H4 (cell line): ENCODE results near the gene ADAMTS10. TPM values are rescaled to one million over a fixed set of nuclear protein-coding genes. Genes with fewer than 3 reads are reported as not detected.
"Not testable (repeated sequence)": the region's sequence is repeated elsewhere in the genome, so short reads cannot be mapped to it uniquely, and the experiment has no call there.

ENCODE experiments used
- DNase-seq: peaks from one replicate; pipeline ENCODE4 v3.0.0-alpha.2; 2015; ENCODE audit warnings: low spot score
- total RNA-seq: library from RNA; depleted of rRNA; stranded (reverse); fragments of >200 nt; shearing (Covaris generic); gene quantifications from 2 replicates; pipeline ENCODE4 v1.2.3, GENCODE V29; 2014

The ADAMTS10 gene
- total RNA-seq, 1 experiment from 2014 or later: 0.83 TPM

GRCh38 chr19:8626842-8627241 is 16.3 kb upstream of the ADAMTS10 start:
- DNase-seq: no peak

DNA sequence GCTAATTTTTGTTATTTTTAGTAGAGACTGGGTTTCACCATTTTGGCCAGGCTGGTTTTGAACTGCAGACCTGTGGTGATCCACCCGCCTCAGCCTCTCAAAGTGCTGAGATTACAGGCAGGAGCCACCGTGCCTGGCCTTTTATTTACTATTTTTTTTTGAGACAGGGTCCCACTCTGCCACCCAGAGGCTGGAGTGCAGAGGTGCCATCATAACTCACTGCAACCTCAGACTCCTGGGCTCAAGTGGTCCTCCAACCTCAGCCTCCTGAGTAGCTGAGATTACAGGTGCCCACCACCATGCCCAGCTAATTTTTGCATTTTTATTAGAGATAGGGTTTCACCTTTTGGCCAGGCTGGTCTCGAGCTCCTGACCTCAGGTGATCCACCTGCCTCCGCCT is 12.4 kb upstream of the ADAMTS10 start:
- not testable (repeated sequence) for DNase-seq

GRCh38 chr19:8618751-8619150 is 8.2 kb upstream of the ADAMTS10 start:
- peak; percentile 70 for DNase-seq

DNA sequence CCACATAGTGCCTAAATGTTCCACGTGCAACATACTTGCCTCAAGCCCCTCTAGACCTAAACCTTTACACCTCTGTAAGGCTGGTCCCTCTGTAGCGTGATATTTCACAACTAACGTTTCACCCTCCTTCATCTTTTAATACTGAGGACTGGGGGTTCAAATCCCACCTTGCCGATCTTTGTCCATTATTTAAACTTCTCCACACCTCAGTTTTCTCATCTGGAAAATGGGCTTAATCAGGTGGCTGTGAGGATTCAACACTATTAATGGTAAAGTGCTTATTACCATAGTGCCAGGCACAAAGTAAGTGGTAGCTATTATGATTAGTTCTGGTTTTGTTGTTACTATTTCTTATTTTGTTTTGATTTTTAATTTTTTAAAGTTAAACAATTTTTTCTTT is 7.5 kb upstream of the ADAMTS10 start:
- DNase-seq: no peak

- not testable (repeated sequence) for DNase-seq
Observed at GRCh38 chr19:8617325-8617724, 6.8 kb upstream of the ADAMTS10 start.

DNA sequence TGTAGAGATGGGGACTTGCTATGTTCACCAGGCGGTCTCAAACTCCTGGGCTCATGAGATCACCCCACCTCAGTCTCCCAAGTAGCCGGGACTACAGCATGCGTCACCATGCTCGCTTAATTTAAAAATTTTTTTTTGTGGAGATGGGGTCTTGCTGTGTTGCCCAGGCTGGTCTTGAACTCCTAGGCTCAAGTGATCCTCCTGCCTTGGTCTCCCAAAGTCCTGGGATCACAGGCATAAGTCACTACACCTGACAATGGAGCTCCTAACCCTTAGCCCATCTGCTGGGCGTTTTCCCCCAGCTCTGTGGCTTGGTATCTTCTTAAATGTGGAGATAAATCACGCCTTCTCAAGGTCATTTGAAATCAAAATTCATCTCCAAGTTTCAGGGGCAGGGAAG is 6.3 kb upstream of the ADAMTS10 start:
- no peak for DNase-seq

GRCh38 chr19:8615813-8616596 is 5.5 kb upstream of the ADAMTS10 start:
- peak; percentile 75 for DNase-seq

GRCh38 chr19:8615024-8615423 is 4.5 kb upstream of the ADAMTS10 start:
- DNase-seq: no peak

DNA sequence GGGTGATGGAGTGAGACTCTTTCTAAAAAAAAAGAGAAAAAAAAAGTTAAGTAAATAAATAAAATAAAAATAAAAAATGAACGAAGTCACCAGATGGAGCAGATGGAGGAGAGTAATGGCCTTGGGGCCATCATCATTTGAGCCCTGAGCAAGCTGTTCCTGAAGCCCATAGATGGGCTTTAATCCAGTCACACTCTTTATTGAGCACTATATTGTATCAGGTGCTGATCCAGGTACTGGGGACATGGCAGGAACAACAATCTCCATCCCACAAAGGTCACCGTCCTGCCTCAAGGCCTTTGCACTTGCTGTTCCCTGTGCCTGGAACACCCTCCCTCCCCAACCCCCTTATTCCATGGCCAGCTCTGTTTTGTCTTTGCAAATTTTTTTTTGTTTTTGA is 3.9 kb upstream of the ADAMTS10 start:
- no peak for DNase-seq

DNA sequence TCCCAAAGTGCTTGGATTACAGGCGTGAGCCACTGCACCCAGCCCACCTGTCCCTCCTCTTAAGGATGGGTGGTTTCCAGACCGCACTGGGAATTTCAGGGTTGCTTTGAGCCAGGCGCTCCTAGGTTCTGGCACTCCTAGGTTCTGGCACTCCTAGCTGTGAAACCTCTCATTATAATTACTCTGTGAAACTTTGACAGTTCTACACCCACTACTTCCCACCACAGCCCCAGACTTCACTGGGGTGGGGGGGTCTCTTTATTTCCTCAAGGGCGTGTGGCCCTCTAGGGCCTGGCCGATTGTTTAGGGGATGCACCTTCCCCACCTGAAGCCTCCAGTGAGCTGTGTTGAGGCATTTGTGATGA is 2.3 kb upstream of the ADAMTS10 start:
- DNase-seq: no peak

DNA sequence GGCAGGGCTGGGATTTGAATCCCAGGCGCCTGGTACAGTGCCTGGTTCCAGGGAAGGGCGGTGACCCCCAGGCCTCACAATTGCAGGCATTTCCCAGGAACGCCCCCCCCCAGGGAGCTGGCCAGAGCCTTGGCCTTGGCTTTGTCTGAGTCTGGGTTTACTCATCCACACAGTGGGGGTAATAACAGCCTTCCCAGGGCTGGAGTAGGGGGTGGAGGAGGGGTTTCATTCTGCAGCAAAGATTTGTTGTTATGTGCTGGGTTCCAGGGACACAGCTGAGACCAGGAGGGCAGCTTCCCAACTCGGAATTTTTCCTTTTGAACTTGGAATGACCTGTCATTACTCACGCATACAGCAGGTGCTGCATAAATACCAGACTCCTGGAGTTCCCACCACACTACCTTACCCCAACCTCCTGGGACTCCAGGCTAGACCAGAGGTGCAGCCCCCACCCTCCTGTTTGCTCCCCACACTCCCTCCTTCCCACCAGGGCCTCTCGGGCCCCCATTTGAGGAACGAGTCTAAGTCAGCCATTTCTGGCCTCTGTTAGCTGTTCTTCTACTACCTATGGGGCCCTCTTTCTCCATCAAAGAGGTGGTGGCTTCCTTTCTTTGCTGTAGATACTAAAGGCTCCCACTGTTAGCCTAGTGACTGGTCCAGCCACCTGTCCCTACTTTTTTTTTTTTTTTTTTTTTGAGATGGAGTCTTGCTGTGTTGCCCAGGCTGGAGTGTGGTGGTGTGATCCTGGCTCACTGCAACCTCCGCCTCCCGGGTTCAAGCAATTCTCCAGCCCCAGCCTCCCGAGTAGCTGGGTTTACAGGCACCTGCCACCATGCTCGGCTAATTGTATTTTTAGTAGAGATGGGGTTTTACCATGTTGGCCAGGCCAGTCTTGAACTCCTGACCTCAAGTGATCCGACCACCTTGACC is 1.6 kb upstream of the ADAMTS10 start:
- DNase-seq: peak; percentile 60

DNA sequence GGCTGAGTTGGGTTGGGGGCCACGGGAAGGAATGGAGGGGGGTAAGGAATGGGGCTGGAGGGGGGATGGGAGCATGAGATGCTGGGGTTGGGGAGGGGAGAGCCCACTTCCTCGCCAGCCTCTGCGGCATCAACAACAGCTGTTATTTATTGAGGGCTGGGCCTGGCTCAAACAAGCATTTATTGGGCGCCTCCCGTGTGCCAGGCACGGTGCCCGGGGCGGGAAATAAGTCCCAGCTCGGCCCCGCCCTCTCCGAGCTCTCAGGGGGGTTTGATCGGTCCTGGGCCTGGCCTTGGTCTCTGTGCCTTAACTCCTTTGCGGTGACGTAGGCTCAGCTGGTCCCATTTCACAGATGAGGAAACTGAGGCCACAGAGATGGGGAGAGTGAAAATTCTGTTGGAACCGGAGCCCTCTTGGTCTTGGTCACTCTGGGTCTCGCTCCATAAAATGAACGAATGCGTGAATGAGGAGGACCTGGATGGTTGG is 919 bp upstream of the ADAMTS10 start:
- DNase-seq: no peak

- no peak for DNase-seq
Observed at GRCh38 chr19:8610936-8611300, 403 bp upstream of the ADAMTS10 start.

- no peak for DNase-seq
Observed at GRCh38 chr19:8609279-8610040, 1.1 kb downstream of the ADAMTS10 start.

- no peak for DNase-seq
Observed at GRCh38 chr19:8608941-8609278, 1.6 kb downstream of the ADAMTS10 start.

GRCh38 chr19:8607386-8607785 is 3.1 kb downstream of the ADAMTS10 start:
- DNase-seq: no peak

GRCh38 chr19:8605514-8605913 is 5.0 kb downstream of the ADAMTS10 start:
- no peak for DNase-seq

GRCh38 chr19:8601796-8602195 is 8.7 kb downstream of the ADAMTS10 start:
- no peak for DNase-seq

DNA sequence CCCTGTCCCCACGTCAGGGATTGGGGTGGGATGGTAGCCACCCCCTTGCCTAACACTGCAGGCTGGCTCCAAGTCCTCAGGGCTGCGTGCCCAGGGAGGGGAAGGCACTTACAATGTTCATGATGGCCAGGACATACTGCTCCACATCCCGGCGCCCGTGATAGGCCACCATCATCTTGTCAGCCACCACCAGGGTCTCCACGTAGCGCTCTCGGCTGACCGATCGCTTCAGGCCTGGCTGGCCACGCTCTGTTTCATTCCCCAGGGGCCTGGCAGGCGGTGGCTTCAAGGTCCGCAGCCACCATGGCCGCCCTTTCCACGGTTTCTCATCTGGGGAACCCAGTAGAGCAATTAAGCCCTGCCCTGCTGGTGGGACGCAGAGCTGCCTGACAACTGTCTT is 9.7 kb downstream of the ADAMTS10 start:
- no peak for DNase-seq

GRCh38 chr19:8600064-8600463 is 10.5 kb downstream of the ADAMTS10 start:
- DNase-seq: no peak

DNA sequence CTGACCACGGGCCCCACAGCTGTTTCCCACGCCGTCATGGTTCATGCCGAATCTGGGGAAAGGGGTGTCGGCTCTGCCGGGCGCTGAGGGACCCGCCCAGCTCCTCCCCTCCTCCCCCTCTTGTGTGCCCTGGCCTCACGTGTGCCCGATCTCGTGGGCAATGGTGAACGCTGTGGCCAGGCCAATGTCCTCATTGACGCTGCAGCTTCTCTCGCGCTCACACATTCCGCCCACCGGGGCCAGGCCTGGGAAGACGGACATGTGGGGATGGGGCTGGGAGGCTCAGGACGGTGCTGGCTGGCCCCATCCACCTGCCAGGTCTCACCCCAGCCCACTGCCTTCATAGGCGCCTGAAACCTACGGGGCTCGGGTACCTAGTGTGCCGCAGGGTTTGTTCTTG is 14.3 kb downstream of the ADAMTS10 start:
- no peak for DNase-seq

DNA sequence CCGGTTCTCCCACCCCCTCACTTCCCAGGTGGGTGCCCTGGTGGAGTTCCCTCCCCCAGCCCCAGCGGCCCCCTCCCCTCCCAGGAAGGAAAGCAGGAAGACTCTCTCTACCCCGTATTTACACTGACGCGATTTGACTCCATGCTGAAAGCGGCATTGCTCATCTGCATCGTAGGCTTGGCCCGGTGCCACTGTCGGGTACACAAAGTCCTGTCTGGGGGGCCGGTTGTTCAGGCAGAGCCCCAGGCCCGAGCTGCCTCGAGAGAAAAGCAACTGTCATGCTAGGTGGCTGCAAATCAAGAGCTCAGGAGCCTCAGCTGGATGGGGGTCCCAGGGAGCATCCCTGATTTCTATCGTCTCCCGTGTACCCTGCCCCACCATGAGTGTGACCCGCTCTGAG is 14.9 kb downstream of the ADAMTS10 start:
- DNase-seq: no peak
